Nephron progenitor cell (in vitro differentiated cells): ENCODE results near the gene DOCK9.

Source experiments
- DNase-seq: peaks from one replicate; pipeline ENCODE4 v3.0.0; 2021
- H3K27ac Mint-ChIP-seq: 2 replicates; pipeline ENCODE4 v1.8.0; 2021; ENCODE audit warnings: mild to moderate bottlenecking, moderate library complexity, mixed read lengths
- H3K27me3 Mint-ChIP-seq: 2 replicates; pipeline ENCODE4 v1.8.0; 2021; ENCODE audit warnings: mild to moderate bottlenecking, low read depth, mixed read lengths; ENCODE audit not compliant: poor library complexity
- H3K36me3 Mint-ChIP-seq: 2 replicates; pipeline ENCODE4 v1.8.0; 2021; ENCODE audit warnings: low read depth, mixed read lengths
- H3K4me1 Mint-ChIP-seq: 2 replicates; pipeline ENCODE4 v1.8.0; 2021; ENCODE audit warnings: mixed read lengths
- H3K4me3 Mint-ChIP-seq: 2 replicates; pipeline ENCODE4 v1.8.0; 2021; ENCODE audit warnings: mild to moderate bottlenecking, moderate library complexity, mixed read lengths
- H3K9me3 Mint-ChIP-seq: 2 replicates; pipeline ENCODE4 v1.8.0; 2021; ENCODE audit warnings: mild to moderate bottlenecking, moderate library complexity, mixed read lengths
- TF ChIP-seq, protein P1 (sequence below): fragments of 200-600 bp; sonication (generic); IDR thresholded peaks from 2 replicates; pipeline ENCODE4 v1.5.0; 2021; ENCODE audit warnings: antibody characterized with exemption

Gene DOCK9

DNA sequence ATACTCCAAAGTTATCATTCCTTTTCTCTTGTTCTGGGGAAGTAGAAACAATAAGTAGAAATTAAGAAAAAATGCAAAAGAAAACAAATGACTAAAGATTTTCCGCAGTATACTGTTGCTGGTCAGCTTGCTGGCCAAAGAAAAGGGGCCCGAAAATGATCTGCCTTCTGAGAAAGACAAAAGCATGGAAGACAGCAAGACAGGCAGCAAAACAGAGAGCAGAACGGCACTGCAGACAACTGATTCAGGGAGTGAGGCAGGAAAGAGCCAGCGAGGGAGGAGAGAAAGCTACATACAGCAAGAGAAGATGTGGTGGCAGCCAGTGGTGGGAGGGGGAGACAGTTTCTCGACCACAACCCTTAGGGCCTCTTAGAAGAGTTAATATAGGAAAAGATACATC is 5.3 kb upstream of the DOCK9 start:
- no peak for DNase-seq
- TF ChIP-seq, protein P1, sequence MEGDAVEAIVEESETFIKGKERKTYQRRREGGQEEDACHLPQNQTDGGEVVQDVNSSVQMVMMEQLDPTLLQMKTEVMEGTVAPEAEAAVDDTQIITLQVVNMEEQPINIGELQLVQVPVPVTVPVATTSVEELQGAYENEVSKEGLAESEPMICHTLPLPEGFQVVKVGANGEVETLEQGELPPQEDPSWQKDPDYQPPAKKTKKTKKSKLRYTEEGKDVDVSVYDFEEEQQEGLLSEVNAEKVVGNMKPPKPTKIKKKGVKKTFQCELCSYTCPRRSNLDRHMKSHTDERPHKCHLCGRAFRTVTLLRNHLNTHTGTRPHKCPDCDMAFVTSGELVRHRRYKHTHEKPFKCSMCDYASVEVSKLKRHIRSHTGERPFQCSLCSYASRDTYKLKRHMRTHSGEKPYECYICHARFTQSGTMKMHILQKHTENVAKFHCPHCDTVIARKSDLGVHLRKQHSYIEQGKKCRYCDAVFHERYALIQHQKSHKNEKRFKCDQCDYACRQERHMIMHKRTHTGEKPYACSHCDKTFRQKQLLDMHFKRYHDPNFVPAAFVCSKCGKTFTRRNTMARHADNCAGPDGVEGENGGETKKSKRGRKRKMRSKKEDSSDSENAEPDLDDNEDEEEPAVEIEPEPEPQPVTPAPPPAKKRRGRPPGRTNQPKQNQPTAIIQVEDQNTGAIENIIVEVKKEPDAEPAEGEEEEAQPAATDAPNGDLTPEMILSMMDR: no peak

DNA sequence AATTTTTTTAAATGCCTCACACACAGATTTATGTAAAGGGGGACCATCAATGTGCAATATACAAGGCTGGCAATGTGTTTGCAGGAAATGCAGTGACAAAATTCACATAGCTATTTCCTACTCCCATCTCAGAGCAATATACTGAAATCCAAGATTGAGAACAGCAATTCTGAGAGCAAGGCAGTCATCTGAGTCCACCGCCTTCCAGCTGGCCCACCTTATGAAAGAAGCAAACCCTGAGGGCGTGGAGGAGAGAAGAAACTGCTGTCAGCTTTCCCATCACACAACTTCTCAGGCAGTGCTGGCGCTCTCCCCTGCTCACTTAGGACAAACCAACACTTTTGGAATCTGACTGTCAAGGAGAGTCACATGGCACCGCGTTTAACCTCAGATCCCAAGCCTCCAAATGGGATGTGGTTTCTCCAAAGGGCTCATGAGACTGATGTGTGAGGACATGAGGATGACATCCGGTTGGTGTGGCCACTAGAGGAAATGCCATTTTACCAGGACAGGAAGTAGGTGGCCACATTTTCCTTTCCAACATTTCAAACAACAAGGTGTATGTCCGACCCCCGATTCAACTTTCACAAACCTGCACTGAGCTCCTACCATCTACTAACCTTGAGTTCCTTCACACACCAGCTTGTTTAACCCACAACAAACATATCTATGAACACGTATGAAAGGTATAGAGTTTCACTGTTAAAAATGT is 3.7 kb upstream of the DOCK9 start:
- Mint-ChIP-seq H3K36me3 (no peaks in the 10 kb centered on the region), H3K27ac (no peak overlapping the region), H3K4me3 (no peak overlapping the region), H3K4me1 (peaks cover 50% of the 10 kb centered on the region), H3K9me3 (no peaks in the 10 kb centered on the region), H3K27me3 (no peaks in the 10 kb centered on the region)
- TF ChIP-seq, protein P1: no peak
- no peak for DNase-seq

More for the DNA sequence above, 5.3 kb upstream of the DOCK9 start:
- peaks cover 44% of the 10 kb centered on the region for H3K4me1 Mint-ChIP-seq
- no peaks in the 10 kb centered on the region for H3K27me3 Mint-ChIP-seq
- no peak overlapping the region for H3K4me3 Mint-ChIP-seq
- peak overlapping the region; percentile 84 for H3K27ac Mint-ChIP-seq
- H3K9me3 Mint-ChIP-seq: no peaks in the 10 kb centered on the region
- no peaks in the 10 kb centered on the region for H3K36me3 Mint-ChIP-seq

DNA sequence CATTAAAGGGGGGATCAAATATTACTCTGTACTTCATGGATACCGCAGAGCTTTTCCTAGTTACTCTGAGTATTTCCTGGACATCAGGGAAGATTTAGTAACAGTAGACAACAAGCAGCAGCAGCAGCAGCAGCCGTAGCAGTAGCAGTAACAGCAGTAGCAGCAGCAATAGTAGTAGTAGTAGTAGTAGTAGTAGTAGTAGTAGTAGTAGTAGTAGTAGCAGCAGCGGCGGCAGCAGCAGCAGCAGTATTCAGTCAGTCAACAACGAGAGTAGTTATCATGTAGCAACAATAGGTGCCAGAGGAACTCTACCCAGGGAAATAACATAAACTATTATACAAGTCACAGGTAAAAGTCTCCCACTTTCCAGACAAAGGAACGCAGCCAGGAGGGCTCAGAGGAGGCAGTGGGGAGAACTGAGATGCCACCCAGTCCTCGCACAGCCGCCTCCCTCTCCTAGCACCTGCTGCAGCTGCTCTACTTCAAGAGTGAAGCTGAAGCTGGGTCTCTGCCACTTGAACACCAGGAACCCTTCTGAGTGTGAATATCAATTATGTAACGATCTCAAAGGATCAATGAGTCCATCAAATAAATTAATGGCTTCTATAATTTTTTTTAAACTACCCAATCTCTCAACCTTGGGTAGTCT is 1.3 kb upstream of the DOCK9 start:
- Mint-ChIP-seq H3K27ac (no peak overlapping the region), H3K4me1 (peaks cover 41% of the 10 kb centered on the region), H3K9me3 (no peaks in the 10 kb centered on the region), H3K36me3 (no peaks in the 10 kb centered on the region), H3K4me3 (no peak overlapping the region), H3K27me3 (no peaks in the 10 kb centered on the region)
- no peak for DNase-seq
- TF ChIP-seq, protein P1: no peak

DNA sequence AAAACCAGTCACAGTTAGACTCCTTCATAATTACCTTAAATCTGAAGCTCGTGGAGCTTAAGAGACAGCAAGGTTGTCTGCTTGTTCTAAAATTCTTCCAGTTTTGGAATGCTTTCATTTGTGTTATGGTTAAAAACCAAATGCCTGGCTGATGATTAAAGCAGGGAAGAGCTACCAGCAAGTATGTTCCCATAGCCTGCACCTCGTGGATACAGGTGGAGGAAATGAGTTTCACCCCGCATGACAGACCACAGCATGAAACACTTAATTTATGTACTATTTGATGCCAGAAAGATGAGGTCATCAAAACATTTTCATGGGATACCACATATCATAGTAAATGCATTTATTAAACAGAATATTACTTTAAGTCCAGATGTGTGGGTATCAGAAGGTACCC is 416 bp upstream of the DOCK9 start:
- Mint-ChIP-seq H3K36me3 (no peaks in the 10 kb centered on the region), H3K9me3 (no peaks in the 10 kb centered on the region), H3K4me1 (peaks cover 35% of the 10 kb centered on the region), H3K27ac (no peak overlapping the region), H3K4me3 (no peak overlapping the region), H3K27me3 (no peaks in the 10 kb centered on the region)
- DNase-seq: no peak
- TF ChIP-seq, protein P1: no peak

DNA sequence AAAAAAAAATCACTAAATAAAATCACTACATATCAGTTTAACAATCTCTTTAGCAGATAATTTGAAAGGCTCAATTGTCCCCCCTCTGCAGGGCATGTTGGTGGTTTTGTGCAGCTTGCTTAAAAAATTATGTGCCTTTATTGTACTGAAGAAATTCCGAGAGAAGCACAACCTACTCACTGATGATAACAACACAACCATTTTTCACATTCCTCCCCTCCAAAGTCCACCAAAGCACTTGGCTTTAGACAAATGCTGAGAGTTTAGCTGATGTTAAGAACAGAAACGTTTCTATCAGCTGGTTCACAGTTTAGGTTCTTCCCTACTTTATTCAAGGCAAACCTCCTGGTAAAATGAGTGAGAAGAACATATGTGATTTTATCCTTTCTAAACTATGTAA is 923 bp downstream of the DOCK9 start:
- H3K27me3 Mint-ChIP-seq: peaks cover 3% of the 10 kb centered on the region

More for the DNA sequence above, 923 bp downstream of the DOCK9 start:
- Mint-ChIP-seq H3K4me1 (peaks cover 34% of the 10 kb centered on the region), H3K4me3 (no peak overlapping the region), H3K36me3 (no peaks in the 10 kb centered on the region), H3K27ac (no peak overlapping the region), H3K9me3 (no peaks in the 10 kb centered on the region)
- DNase-seq: no peak
- TF ChIP-seq, protein P1: no peak
